Ishikawa (cell line): ENCODE measurements around the gene PTPN5.

Experiments used
- CEBPB ChIP-seq: IDR thresholded peaks from 2 replicates; pipeline ENCODE4 v1.6.1; 2012
- CREB1 ChIP-seq: IDR thresholded peaks from 2 replicates; pipeline ENCODE4 v1.6.1; 2012; ENCODE audit warnings: low read depth
- EP300 ChIP-seq: IDR thresholded peaks from 2 replicates; pipeline ENCODE4 v1.6.1; 2012; ENCODE audit warnings: borderline replicate concordance
- NFIC ChIP-seq: IDR thresholded peaks from 2 replicates; pipeline ENCODE4 v1.6.1; 2012
- RAD21 ChIP-seq: IDR thresholded peaks from 2 replicates; pipeline ENCODE4 v1.6.1; 2012; ENCODE audit warnings: low read depth
- TAF1 ChIP-seq: IDR thresholded peaks from 2 replicates; pipeline ENCODE4 v1.6.1; 2012; ENCODE audit warnings: low read depth, mild to moderate bottlenecking
- TCF12 ChIP-seq: IDR thresholded peaks from 2 replicates; pipeline ENCODE4 v1.6.1; 2012; ENCODE audit warnings: low read depth
- YY1 ChIP-seq: IDR thresholded peaks from 2 replicates; pipeline ENCODE4 v1.6.1; 2012; ENCODE audit warnings: low read depth
- TF ChIP-seq, protein P1 (sequence below): IDR thresholded peaks from 2 replicates; pipeline ENCODE4 v1.6.1; 2012

- TF ChIP-seq TAF1 (no peak), RAD21 (no peak), EP300 (no peak), CEBPB (no peak), TCF12 (no peak), YY1 (no peak), NFIC (no peak), CREB1 (no peak)
- TF ChIP-seq, protein P1, sequence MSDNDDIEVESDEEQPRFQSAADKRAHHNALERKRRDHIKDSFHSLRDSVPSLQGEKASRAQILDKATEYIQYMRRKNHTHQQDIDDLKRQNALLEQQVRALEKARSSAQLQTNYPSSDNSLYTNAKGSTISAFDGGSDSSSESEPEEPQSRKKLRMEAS, result no peak
Observed at GRCh38 chr11:18706330-18707243, 85.0 kb downstream of the PTPN5 start.
